ENCODE data around the gene LMBRD1.
"Not testable (repeated sequence)": the region's sequence is repeated elsewhere in the genome, so short reads cannot be mapped to it uniquely, and the experiment has no call there.

Gene LMBRD1

DNA sequence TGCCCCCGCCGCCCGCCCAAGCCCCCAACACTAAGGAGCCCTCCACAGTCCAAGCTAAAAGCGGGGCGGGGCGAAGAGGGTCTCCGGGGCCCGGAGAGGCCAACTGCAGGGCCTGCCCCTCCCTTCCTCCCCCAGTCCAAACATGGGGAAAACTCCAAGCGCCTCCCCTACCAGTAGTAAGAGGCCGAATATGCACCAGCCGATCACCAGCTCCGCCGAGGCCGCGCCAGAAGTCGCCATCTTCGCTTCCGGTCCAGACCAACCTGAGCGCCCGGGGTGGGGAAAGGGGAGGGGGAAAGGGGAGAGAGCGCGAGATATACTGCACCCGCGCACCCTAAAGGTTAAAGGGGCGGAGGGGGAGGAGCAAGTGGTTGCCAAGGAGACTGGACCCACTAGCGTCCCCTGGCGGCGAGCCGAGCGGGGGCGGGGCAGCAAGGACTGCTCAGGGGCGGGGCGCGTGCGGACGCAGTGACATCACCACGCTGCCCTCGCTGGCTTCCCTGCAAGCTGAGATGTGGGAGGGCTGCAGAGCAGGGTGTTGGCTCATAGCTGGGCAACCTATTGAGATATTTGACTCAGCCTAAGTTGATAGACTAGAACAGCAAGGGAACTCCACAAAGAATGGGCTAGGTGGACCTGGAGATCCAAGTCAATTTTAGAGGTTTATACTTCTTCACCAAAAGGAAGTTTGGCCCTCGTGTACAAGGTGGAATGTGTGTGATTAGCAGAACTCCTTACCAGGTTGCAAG is at the start of gene LMBRD1:
Gene LMBRD1, minus strand, starts transcription at position 369 of the 749 bp plus-strand sequence. Its CDS starts 129 bp downstream, at position 240.
- peak; percentile 87 for DNase-seq

DNA sequence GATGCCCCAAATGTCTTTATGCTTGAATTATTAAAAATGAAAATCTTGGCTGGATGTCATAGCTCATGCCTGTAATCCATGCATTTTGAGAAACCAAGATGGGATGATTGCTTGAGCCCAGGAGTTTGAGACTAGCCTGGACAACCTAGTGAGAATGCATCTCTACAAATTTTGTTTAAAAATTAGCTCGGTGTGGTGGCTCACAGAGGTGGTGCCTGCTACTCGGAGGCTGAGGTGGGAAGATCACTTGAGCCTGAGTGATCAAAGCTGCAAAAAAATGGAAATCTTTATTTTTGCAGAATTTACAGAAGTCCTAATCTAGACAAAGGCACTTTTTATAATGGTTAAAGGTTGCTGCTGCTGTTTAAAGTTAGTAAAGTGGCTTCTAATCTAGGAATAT is 49.5 kb upstream of the LMBRD1 start:
- DNase-seq = no peak

- no peak for DNase-seq
Measured at GRCh38 chr6:69843189-69843588, 46.4 kb upstream of the LMBRD1 start.

DNA sequence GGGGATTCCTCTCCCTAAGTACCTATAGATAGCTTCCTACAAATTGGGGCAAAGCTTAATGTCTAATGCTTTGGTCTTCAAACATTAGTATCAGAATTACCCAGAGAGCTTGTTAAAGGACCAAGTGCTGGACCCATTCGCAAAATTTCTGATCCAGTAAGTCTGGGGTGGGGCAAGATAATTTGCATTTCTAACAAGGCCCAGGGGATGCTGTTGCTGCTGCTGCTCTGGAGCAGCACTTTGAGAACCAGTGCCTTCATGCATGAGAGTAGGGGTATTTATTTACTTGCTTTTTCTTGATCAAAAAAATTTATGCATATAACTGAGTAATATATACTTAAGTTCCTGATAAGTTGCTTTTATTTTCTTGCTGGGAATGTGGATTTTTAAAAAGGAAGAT is 45.1 kb upstream of the LMBRD1 start:
- no peak for DNase-seq

DNA sequence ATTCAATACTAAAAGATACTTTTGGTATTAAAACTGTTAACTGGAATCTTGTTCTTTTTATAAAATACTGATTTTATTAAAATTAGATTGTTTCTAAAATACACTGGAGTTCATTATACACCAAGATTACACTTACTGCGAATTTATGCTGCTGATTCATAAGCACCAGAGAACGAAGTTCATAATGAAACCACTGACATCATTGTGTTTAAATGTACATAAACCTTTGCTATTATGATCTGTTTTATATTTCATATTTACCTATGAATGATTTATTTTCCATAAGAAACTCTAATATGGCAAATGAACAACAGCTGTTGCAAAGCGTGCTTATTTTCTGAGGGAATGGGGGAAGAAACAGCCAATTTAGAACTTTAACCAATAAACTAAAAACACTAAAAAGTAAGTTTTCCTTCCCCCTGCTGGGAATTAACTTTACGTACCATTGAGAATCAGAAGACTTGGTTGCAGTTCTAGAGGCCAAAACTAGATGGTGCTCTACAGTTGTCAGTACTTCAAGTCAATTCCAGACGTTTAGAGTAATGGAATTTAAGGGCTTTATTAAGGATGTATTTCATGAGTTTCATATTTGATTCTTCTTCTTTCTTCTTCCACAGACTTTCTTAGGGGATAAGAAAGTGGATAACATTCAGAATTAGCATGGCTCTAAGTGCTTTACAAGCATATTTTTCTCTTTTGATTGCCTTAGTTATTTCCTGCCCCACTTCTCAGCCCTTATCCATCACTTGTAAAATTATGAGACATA is 38.8 kb upstream of the LMBRD1 start:
- peak; percentile 78 for DNase-seq

- no peak for DNase-seq
Measured at GRCh38 chr6:69832558-69832957, 35.7 kb upstream of the LMBRD1 start.

DNA sequence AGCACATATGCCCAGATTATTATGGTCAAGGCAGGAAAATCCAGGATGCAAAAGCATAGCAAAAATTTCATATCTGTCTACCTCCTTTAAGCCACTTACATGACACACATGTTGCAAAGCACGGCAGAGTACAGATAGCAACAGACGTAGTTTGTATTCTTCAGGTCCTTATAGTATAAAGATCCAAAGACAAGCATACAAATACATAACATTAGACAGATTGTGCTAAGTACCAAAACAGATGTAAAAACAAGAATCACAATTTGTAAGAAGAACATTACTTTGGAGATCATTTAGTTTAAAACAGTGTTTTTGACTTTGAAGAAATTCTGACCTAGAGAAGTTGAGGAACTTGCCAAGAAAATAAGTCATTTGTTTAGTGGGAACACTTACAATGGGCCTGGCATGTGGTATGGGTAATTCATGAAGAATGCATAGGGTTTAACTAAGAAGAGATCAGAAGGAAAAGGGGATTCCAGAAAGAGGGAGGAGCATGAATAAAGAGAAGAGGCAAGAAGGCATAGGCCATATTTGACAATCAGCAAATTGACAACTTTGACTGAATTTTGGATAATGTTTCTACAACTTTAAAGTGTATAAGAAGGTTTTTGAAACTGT is 30.6 kb upstream of the LMBRD1 start:
- no peak for DNase-seq

DNA sequence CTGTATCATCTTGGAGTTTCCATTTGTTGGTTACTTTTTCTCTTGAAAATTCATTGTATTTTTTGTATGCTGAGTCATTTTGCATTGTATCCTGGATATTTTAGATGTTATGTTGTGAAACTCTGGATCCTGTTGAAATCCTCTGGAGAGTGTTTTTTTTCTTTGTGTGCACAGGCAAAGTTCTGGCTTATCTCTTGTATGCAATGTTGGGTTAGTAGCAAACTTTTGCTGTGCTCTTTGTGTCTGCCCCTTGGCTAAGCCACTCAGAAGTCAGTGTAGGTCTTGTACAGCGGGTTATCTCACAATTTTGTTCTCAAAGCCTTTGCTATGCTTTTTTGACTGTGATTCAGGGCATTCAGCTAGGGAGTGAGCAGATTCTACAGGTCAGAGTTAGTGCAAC is 29.1 kb upstream of the LMBRD1 start:
- DNase-seq = no peak

GRCh38 chr6:69824355-69824754 is 27.5 kb upstream of the LMBRD1 start:
- not testable (repeated sequence) for DNase-seq

GRCh38 chr6:69820438-69820837 is 23.6 kb upstream of the LMBRD1 start:
- no peak for DNase-seq

- no peak for DNase-seq
Measured at GRCh38 chr6:69820018-69820417, 23.2 kb upstream of the LMBRD1 start.

DNA sequence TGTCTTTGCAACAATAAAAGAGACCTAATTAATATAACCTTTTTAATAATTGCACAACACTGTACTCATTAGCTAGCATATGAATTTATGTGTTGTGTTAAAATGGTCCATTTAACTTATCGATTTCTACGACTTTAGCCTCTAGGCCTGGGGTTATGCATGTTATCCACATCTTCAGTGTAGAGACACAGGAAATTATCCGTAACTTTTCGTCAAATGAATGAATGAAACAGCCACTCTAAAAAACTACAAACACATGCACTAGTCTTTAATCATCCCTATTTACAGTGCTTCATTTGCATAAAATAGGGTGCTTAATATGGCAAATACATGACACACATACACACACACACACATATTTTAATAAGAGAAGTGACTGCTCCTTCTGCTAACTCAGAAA is 22.3 kb upstream of the LMBRD1 start:
- DNase-seq = no peak

- no peak for DNase-seq
Measured at GRCh38 chr6:69818223-69818930, 21.6 kb upstream of the LMBRD1 start.

GRCh38 chr6:69817358-69817757 is 20.5 kb upstream of the LMBRD1 start:
- no peak for DNase-seq

DNA sequence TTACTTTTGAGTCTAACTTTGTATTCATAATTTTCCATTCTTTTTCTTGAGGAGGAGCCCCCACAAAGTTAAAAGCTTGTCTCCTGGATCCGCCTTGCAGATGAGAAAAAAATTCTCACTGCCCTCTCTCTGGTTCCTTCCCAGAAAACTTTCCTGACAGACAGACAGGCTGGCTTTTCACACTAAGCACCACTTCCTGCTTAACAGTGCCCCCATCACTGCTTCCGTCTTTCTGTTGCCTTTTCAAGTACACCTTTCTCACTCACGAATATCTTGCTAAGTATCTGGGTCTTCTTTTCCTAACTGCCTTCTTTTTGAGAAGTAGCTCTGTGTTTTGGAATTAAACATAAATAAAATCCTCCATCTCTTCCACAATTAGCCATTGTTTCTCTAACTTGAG is 19.8 kb upstream of the LMBRD1 start:
- no peak for DNase-seq

DNA sequence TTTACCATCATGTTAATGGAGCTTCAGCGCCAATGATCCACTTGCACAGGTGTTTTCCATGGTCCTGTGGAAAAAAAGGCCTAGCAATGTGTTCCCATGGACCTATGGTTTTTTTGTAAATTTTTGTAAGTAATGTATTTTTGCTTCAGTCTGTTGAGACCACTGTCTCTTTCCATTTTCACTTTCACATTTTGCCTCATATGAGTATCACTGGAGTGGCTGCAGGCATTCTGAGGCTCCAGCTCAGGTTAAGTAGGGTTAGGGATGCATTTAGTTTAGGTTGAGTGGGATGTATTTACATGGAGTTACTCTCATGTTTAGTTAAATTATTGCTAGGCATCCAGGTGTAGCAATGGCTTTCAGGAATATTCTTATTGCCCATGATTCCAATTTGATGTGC is 19.2 kb upstream of the LMBRD1 start:
- DNase-seq = no peak

- DNase-seq = no peak
Measured at GRCh38 chr6:69813508-69813907, 16.7 kb upstream of the LMBRD1 start.

DNA sequence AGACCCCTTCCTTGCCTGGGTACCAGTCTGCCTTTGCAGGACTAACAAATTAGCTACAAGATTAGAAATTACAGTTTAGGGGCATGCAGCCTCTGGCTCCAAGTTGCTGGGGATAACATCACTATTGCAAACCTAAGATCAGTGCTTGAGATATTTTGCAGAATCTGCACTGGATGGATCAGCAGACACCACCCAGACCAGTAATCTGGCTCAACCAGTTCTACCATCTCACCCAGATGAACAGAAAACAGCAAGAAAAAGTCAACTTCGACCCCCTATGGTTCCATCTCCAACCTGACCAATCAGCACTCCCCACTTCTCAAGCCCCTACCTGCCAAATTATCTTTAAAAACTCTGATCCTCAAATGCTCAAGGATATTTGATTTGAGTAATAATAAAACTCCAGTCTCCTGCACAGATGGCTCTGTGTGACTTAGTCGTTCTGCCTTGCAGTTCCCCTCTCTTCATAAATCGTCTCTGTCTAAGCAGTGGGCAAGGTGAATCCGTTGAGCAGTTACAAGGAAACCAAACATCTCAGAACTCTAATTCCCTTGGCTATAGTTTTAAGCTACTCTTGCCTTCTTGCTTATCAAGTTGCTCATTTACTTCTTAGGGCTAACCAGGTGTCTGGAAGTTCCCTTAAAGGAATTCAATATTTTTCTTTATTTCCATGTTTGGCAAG is 16.1 kb upstream of the LMBRD1 start:
- no peak for DNase-seq

DNA sequence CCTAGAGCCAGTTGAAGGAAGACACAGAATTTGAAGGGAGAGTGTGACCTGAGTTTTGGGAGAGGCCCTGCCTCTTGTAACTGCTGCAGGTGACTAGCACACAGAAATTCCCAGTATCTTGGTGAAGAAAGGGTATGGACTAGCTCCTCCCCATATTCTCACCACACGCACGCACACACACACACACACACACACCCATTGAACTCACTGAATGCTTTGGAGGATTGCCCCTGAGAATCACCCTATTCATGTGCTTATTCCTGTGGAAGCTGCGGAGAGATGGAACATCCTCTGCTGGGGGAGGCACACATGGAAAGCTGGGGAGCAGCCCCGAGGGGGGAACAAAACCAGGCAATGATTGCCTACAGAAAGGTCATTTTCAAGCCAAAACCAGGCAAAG is 6.2 kb upstream of the LMBRD1 start:
- no peak for DNase-seq

GRCh38 chr6:69801711-69802110 is 4.9 kb upstream of the LMBRD1 start:
- no peak for DNase-seq

GRCh38 chr6:69801225-69801624 is 4.4 kb upstream of the LMBRD1 start:
- DNase-seq = no peak

DNA sequence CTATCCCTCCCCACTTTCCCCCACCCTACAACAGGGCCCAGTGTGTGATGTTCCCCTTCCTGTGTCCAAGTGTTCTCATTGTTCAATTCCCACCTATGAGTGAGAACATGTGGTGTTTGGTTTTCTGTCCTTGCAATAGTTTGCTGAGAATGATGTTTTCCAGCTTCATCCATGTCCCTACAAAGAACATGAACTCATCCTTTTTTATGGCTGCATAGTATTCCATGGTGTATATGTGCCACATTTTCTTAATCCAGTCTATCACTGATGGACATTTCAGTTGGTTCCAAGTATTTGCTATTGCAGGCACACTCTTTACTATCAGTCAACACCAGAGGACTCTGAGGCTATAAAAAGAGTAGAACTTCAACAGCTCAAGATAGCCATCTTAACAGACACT is 2.0 kb upstream of the LMBRD1 start:
- DNase-seq = not testable (repeated sequence)

All from kidney glomerular epithelial cell (primary cell).